ENCODE results near the gene BPHL.

- TF ChIP-seq ZBTB33 (IDR thresholded peaks at IDR 0.05; ENCODE audit: extremely low read depth, insufficient replicate concordance, low read length), result no peak
- no peak for TF ChIP-seq JUND (IDR thresholded peaks at IDR 0.05)
- no peak for TF ChIP-seq CTCF (IDR thresholded peaks at IDR 0.05 in 2 of 3, conservative IDR thresholded peaks at IDR 0.05 in 1 of 3; ENCODE audit: borderline replicate concordance in 1 of 3, insufficient read depth in 1 of 3, low read depth in 2 of 3, low read length in 2 of 3)
- TF ChIP-seq ZNF274 (IDR thresholded peaks at IDR 0.05; ENCODE audit: low read depth, low read length), result no peak
- TF ChIP-seq SRF (IDR thresholded peaks at IDR 0.05; ENCODE audit: low read depth), result no peak
- no peak for TF ChIP-seq POLR2A (IDR thresholded peaks at IDR 0.05; ENCODE audit: borderline replicate concordance, extremely low read depth, insufficient read depth, insufficient read length)
- no peak for TF ChIP-seq EZH2phosphoT487 (IDR thresholded peaks at IDR 0.05; ENCODE audit: borderline replicate concordance)
- no peak for TF ChIP-seq ELF1 (IDR thresholded peaks at IDR 0.05; ENCODE audit: borderline replicate concordance, low read depth)
- TF ChIP-seq CEBPB (IDR thresholded peaks at IDR 0.05; ENCODE audit: low read depth), result no peak
- no peak; the same call in 1 of the 2 replicates for TF ChIP-seq POLR2AphosphoS5 (IDR thresholded peaks at IDR 0.05; ENCODE audit: low read depth, low read length)
- TF ChIP-seq SIN3A (IDR thresholded peaks at IDR 0.05; ENCODE audit: low read depth), result no peak
- TF ChIP-seq RAD21 (IDR thresholded peaks at IDR 0.05; ENCODE audit: low read depth), result no peak
Measured at GRCh38 chr6:3162067-3162497, 43.6 kb downstream of the BPHL start.

Measured in HCT116 (cell line).